Activated naive CD4-positive, alpha-beta T cell treated with Interleukin-2 at 50 U/mL for 16 hours (primary cell): ENCODE measurements around the gene LRRC42.
"Not testable (repeated sequence)": the region's sequence is repeated elsewhere in the genome, so short reads cannot be mapped to it uniquely, and the experiment has no call there.

ENCODE experiments used
- DNase-seq: peaks from one replicate; pipeline ENCODE4 v3.0.0-alpha.2; 2020

The LRRC42 gene

GRCh38 chr1:53971718-53972117 is 25.6 kb downstream of the LRRC42 start:
- no peak for DNase-seq

- no peak for DNase-seq
These were observed 29.7 kb downstream of the LRRC42 start for GRCh38 chr1:53975861-53976260.

GRCh38 chr1:53979712-53980450 is 33.7 kb downstream of the LRRC42 start:
- DNase-seq = no peak

- no peak for DNase-seq
These were observed 35.1 kb downstream of the LRRC42 start for GRCh38 chr1:53981220-53981619.

- DNase-seq = no peak
These were observed 36.0 kb downstream of the LRRC42 start for GRCh38 chr1:53982034-53982762.

GRCh38 chr1:53982763-53983104 is 36.6 kb downstream of the LRRC42 start:
- DNase-seq = no peak

GRCh38 chr1:53984726-53985125 is 38.6 kb downstream of the LRRC42 start:
- no peak for DNase-seq

- no peak for DNase-seq
These were observed 40.3 kb downstream of the LRRC42 start for GRCh38 chr1:53986458-53986857.

GRCh38 chr1:53987880-53988279 is 41.7 kb downstream of the LRRC42 start:
- DNase-seq = no peak

- DNase-seq = no peak
These were observed 46.1 kb downstream of the LRRC42 start for GRCh38 chr1:53992085-53992874.

GRCh38 chr1:53994516-53994915 is 48.4 kb downstream of the LRRC42 start:
- not testable (repeated sequence) for DNase-seq

- no peak for DNase-seq
These were observed 49.5 kb downstream of the LRRC42 start for GRCh38 chr1:53995683-53996082.

- DNase-seq = no peak
These were observed 52.1 kb downstream of the LRRC42 start for GRCh38 chr1:53998223-53998622.

- no peak for DNase-seq
These were observed 53.8 kb downstream of the LRRC42 start for GRCh38 chr1:53999920-54000319.

- DNase-seq = no peak
These were observed 55.4 kb downstream of the LRRC42 start for GRCh38 chr1:54001591-54001990.

GRCh38 chr1:54002544-54003248 is 56.5 kb downstream of the LRRC42 start:
- no peak for DNase-seq

GRCh38 chr1:54003249-54003646 is 57.1 kb downstream of the LRRC42 start:
- no peak for DNase-seq

- DNase-seq = not testable (repeated sequence)
These were observed 57.8 kb downstream of the LRRC42 start for GRCh38 chr1:54003750-54004480.

- DNase-seq = no peak
These were observed 58.4 kb downstream of the LRRC42 start for GRCh38 chr1:54004481-54005049.

- DNase-seq = no peak
These were observed 60.4 kb downstream of the LRRC42 start for GRCh38 chr1:54006508-54006907.

GRCh38 chr1:54007613-54008012 is 61.5 kb downstream of the LRRC42 start:
- DNase-seq = no peak

- no peak for DNase-seq
These were observed 62.7 kb downstream of the LRRC42 start for GRCh38 chr1:54008876-54009275.
